Peyer's patch (tissue), 4 donors: ENCODE data around the gene NRF1.

Source experiments
- POLR2A ChIP-seq, 2 donors: fragments of 450-650 bp; IDR thresholded peaks; one replicate each; pipeline ENCODE4 v1.5.1; 2017; ENCODE audit warnings: antibody characterized with exemption in 2 of 2, mild to moderate bottlenecking in 2 of 2, moderate library complexity in 2 of 2
- TF ChIP-seq, protein P1 (sequence below), 6 experiments: fragments of 450-650 bp in 4 of 6; fragments of 200-600 bp in 2 of 6; sonication (generic) in 1 of 6; IDR thresholded peaks; one replicate each; pipeline ENCODE4 v1.5.1; 2017 to 2019; ENCODE audit warnings: antibody characterized with exemption in 6 of 6, mild to moderate bottlenecking in 3 of 6, moderate library complexity in 1 of 6

GRCh38 chr7:129698516-129699418 lies 87.2 kb downstream of the NRF1 start:
- TF ChIP-seq, protein P1, sequence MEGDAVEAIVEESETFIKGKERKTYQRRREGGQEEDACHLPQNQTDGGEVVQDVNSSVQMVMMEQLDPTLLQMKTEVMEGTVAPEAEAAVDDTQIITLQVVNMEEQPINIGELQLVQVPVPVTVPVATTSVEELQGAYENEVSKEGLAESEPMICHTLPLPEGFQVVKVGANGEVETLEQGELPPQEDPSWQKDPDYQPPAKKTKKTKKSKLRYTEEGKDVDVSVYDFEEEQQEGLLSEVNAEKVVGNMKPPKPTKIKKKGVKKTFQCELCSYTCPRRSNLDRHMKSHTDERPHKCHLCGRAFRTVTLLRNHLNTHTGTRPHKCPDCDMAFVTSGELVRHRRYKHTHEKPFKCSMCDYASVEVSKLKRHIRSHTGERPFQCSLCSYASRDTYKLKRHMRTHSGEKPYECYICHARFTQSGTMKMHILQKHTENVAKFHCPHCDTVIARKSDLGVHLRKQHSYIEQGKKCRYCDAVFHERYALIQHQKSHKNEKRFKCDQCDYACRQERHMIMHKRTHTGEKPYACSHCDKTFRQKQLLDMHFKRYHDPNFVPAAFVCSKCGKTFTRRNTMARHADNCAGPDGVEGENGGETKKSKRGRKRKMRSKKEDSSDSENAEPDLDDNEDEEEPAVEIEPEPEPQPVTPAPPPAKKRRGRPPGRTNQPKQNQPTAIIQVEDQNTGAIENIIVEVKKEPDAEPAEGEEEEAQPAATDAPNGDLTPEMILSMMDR (IDR thresholded peaks at IDR 0.05), result no peak
- TF ChIP-seq POLR2A (IDR thresholded peaks at IDR 0.05), result no peak
